H9 (cell line): ENCODE results near the gene ITPKA. TPM values are rescaled to one million over a fixed set of nuclear protein-coding genes. Genes with fewer than 3 reads are reported as not detected.

Experiments
- DNase-seq: peaks from one replicate; pipeline ENCODE4 v3.0.0-alpha.2; 2017
- H2AFZ ChIP-seq: one replicate; pipeline ENCODE4 v1.6.1; 2013; ENCODE audit warnings: mild to moderate bottlenecking, low read length, control low read depth, moderate library complexity
- H2AK5ac ChIP-seq: 2 replicates; pipeline ENCODE4 v1.6.1; 2013; ENCODE audit warnings: low read length, control low read depth, mixed read lengths; ENCODE audit not compliant: insufficient read length
- H2BK120ac ChIP-seq: one replicate; pipeline ENCODE4 v1.6.1; 2013; ENCODE audit warnings: low read depth, mild to moderate bottlenecking, low read length, control low read depth, inconsistent platforms; ENCODE audit not compliant: poor library complexity, severe bottlenecking
- H2BK12ac ChIP-seq: 2 replicates; pipeline ENCODE4 v1.6.1; 2013; ENCODE audit warnings: low read length, control low read depth, mixed read lengths, low read depth; ENCODE audit not compliant: insufficient read length
- H2BK15ac ChIP-seq: 2 replicates; pipeline ENCODE4 v1.6.1; 2013; ENCODE audit warnings: low read depth, low read length, control low read depth
- H2BK20ac ChIP-seq: one replicate; pipeline ENCODE4 v1.6.1; 2013; ENCODE audit warnings: low read depth, mild to moderate bottlenecking, low read length, control low read depth, inconsistent platforms; ENCODE audit not compliant: poor library complexity, severe bottlenecking
- H2BK5ac ChIP-seq: 2 replicates; pipeline ENCODE4 v1.6.1; 2013; ENCODE audit warnings: low read length, control low read depth, mixed read lengths; ENCODE audit not compliant: insufficient read length
- H3K14ac ChIP-seq: 2 replicates; pipeline ENCODE4 v1.6.1; 2013; ENCODE audit warnings: low read length, control low read depth; ENCODE audit not compliant: insufficient read depth
- H3K18ac ChIP-seq: 2 replicates; pipeline ENCODE4 v1.6.1; 2013; ENCODE audit warnings: low read depth, mild to moderate bottlenecking, mixed read lengths, low read length, control low read depth; ENCODE audit not compliant: insufficient read length
- H3K23ac ChIP-seq: 2 replicates; pipeline ENCODE4 v1.6.1; 2013; ENCODE audit warnings: low read length, control low read depth, mixed read lengths, low read depth; ENCODE audit not compliant: insufficient read length
- H3K23me2 ChIP-seq: 2 replicates; pipeline ENCODE4 v1.6.1; 2013; ENCODE audit warnings: low read depth, mild to moderate bottlenecking, mixed read lengths, low read length, control low read depth; ENCODE audit not compliant: insufficient read length, poor library complexity, severe bottlenecking
- H3K27ac ChIP-seq: 2 replicates; pipeline ENCODE4 v1.5.1; 2013; ENCODE audit warnings: low read length, control low read depth, mixed read lengths, low read depth; ENCODE audit not compliant: insufficient read length
- H3K27me3 ChIP-seq: 2 replicates; pipeline ENCODE4 v1.6.1; 2013; ENCODE audit warnings: low read length, control low read depth, inconsistent platforms; ENCODE audit not compliant: insufficient read depth
- H3K4ac ChIP-seq: 2 replicates; pipeline ENCODE4 v1.6.1; 2013; ENCODE audit warnings: low read depth, mild to moderate bottlenecking, control low read depth, inconsistent platforms, low read length, moderate library complexity
- H3K4me1 ChIP-seq: 2 replicates; pipeline ENCODE4 v1.6.1; 2013; ENCODE audit warnings: low read length, control low read depth, inconsistent platforms; ENCODE audit not compliant: insufficient read depth
- H3K4me2 ChIP-seq: 2 replicates; pipeline ENCODE4 v1.6.1; 2013; ENCODE audit warnings: low read length, control low read depth, mixed read lengths; ENCODE audit not compliant: insufficient read length, insufficient read depth
- H3K56ac ChIP-seq: 2 replicates; pipeline ENCODE4 v1.6.1; 2013; ENCODE audit warnings: low read depth, mild to moderate bottlenecking, mixed read lengths, low read length, control low read depth; ENCODE audit not compliant: insufficient read length
- H3K79me1 ChIP-seq: 2 replicates; pipeline ENCODE4 v1.6.1; 2013; ENCODE audit warnings: low read depth, mild to moderate bottlenecking, moderate library complexity, low read length, control low read depth, inconsistent platforms; ENCODE audit not compliant: insufficient read depth, poor library complexity, severe bottlenecking
- H3K79me2 ChIP-seq: 2 replicates; pipeline ENCODE4 v1.6.1; 2013; ENCODE audit warnings: low read length, control low read depth, inconsistent platforms; ENCODE audit not compliant: insufficient read depth
- H3K9ac ChIP-seq: 2 replicates; pipeline ENCODE4 v1.6.1; 2013; ENCODE audit warnings: low read length, control low read depth, mixed read lengths; ENCODE audit not compliant: insufficient read length; ENCODE audit errors: extremely low read depth
- H3K9me3 ChIP-seq: one replicate; pipeline ENCODE4 v1.6.1; 2013; ENCODE audit warnings: low read depth, low read length, inconsistent platforms; ENCODE audit not compliant: control insufficient read depth
- H3T11ph ChIP-seq: one replicate; pipeline ENCODE4 v1.6.1; 2013; ENCODE audit warnings: mild to moderate bottlenecking, low read length, control low read depth, inconsistent platforms
- H4K20me1 ChIP-seq: one replicate; pipeline ENCODE4 v1.6.1; 2013; ENCODE audit not compliant: control insufficient read depth, insufficient read length, insufficient read depth
- H4K5ac ChIP-seq: 2 replicates; pipeline ENCODE4 v1.6.1; 2013; ENCODE audit warnings: low read depth, mild to moderate bottlenecking, mixed read lengths, low read length, control low read depth; ENCODE audit not compliant: insufficient read length
- H4K8ac ChIP-seq: replicated peaks from 2 replicates; pipeline ENCODE4 v1.6.1; 2013; ENCODE audit warnings: low read length, control low read depth, mixed read lengths, low read depth; ENCODE audit not compliant: insufficient read length
- H4K91ac ChIP-seq: 2 replicates; pipeline ENCODE4 v1.6.1; 2013; ENCODE audit warnings: low read depth, mild to moderate bottlenecking, moderate library complexity, mixed read lengths, low read length, control low read depth; ENCODE audit not compliant: insufficient read length
- H3K27ac Mint-ChIP-seq, 3 experiments: 2 replicates in 2 of 3; 3 replicates in 1 of 3; pipeline ENCODE4 v1.8.0; 2020 to 2021; ENCODE audit warnings: mixed read lengths in 3 of 3, mild to moderate bottlenecking in 1 of 3, moderate library complexity in 1 of 3
- H3K27me3 Mint-ChIP-seq: 2 replicates; pipeline ENCODE4 v1.8.0; 2021; ENCODE audit warnings: low read depth, mild to moderate bottlenecking, moderate library complexity, mixed read lengths
- H3K36me3 Mint-ChIP-seq, 3 experiments: 2 replicates in 2 of 3; 3 replicates in 1 of 3; pipeline ENCODE4 v1.8.0; 2020 to 2021; ENCODE audit warnings: low read depth in 3 of 3, mixed read lengths in 3 of 3; ENCODE audit not compliant: insufficient read depth in 1 of 3
- H3K4me1 Mint-ChIP-seq, 2 experiments: 2 replicates each; pipeline ENCODE4 v1.8.0; 2020; ENCODE audit warnings: mixed read lengths in 2 of 2
- H3K4me3 Mint-ChIP-seq, 2 experiments: 2 replicates in 1 of 2; 3 replicates in 1 of 2; pipeline ENCODE4 v1.8.0; 2020 to 2021; ENCODE audit warnings: mild to moderate bottlenecking in 2 of 2, mixed read lengths in 2 of 2, moderate library complexity in 1 of 2
- H3K9me3 Mint-ChIP-seq, 2 experiments: 2 replicates in 1 of 2; 3 replicates in 1 of 2; pipeline ENCODE4 v1.8.0; 2020; ENCODE audit warnings: mild to moderate bottlenecking in 2 of 2, mixed read lengths in 2 of 2, moderate library complexity in 1 of 2
- CTCF ChIP-seq: fragments of 200-600 bp; sonication (generic); conservative IDR thresholded peaks from 3 replicates; pipeline ENCODE4 v1.8.0; 2021; ENCODE audit warnings: antibody characterized with exemption, mild to moderate bottlenecking
- WGBS: extraction: QIAGEN DNeasy Blood & Tissue Kit; methylation state at CpG from one replicate; pipeline ENCODE4 v1.1.7; 2013; ENCODE audit warnings: missing lambda C conversion rate, low lambda C conversion rate, mixed read lengths; ENCODE audit not compliant: insufficient read length; ENCODE audit errors: extremely low coverage; 5-methylcytosine and 5-hydroxymethylcytosine counted together
- total RNA-seq: library from RNA; stranded (reverse); gene quantifications from 2 replicates; pipeline ENCODE4 v1.2.1, GENCODE V29; 2021

ITPKA gene
- total RNA-seq, 1 experiment from 2014 or later: 0.77 TPM

- Histone ChIP-seq H3K14ac (no peak overlapping the region), H4K5ac (no peak overlapping the region), H4K91ac (no peak overlapping the region), H3K79me2 (no peaks in the 10 kb centered on the region), H3K4ac (no peak overlapping the region), H2BK12ac (no peak overlapping the region), H3K9me3 (no peaks in the 10 kb centered on the region), H2BK15ac (no peak overlapping the region), H3K27me3 (no peaks in the 10 kb centered on the region), H2AFZ (no peak overlapping the region), H3K27ac (no peak overlapping the region), H3K4me2 (no peak overlapping the region), H2BK20ac (no peak overlapping the region), H3K9ac (no peak overlapping the region), H2BK120ac (no peak overlapping the region), H3T11ph (no peak overlapping the region), H4K20me1 (no peaks in the 10 kb centered on the region), H3K4me1 (no peaks in the 10 kb centered on the region), H4K8ac (no peak overlapping the region), H3K23ac (no peak overlapping the region), H2BK5ac (no peak overlapping the region), H3K23me2 (no peaks in the 10 kb centered on the region), H3K79me1 (no peaks in the 10 kb centered on the region), H3K18ac (no peak overlapping the region), H3K56ac (no peak overlapping the region), H2AK5ac (no peak overlapping the region)
- H3K27me3 Mint-ChIP-seq: no peaks in the 10 kb centered on the region
- no peak for TF ChIP-seq CTCF
- no CpG with 5 or more reads among the region's 9 CpGs for WGBS
- peak overlapping the region in 1 of 3 experiments; percentile 31; a peak in 1 of 7 replicates for H3K27ac Mint-ChIP-seq
- no peak for DNase-seq
- H3K4me3 Mint-ChIP-seq: no peak overlapping the region
- H3K9me3 Mint-ChIP-seq: no peaks in the 10 kb centered on the region
- H3K36me3 Mint-ChIP-seq: peaks cover 34 to 68% (median 67%) of the 10 kb centered on the region in 3 experiments; a peak in 6 of 7 replicates
- H3K4me1 Mint-ChIP-seq: no peaks in the 10 kb centered on the region
Measured at GRCh38 chr15:41464889-41465580, 28.6 kb upstream of the ITPKA start.
